ENCODE data around the gene CEP83. TPM values are rescaled to one million over a fixed set of nuclear protein-coding genes. Genes with fewer than 3 reads are reported as not detected.

CEP83 gene
- polyA plus RNA-seq, 1 donor from 2014 or later = 19.5 TPM

DNA sequence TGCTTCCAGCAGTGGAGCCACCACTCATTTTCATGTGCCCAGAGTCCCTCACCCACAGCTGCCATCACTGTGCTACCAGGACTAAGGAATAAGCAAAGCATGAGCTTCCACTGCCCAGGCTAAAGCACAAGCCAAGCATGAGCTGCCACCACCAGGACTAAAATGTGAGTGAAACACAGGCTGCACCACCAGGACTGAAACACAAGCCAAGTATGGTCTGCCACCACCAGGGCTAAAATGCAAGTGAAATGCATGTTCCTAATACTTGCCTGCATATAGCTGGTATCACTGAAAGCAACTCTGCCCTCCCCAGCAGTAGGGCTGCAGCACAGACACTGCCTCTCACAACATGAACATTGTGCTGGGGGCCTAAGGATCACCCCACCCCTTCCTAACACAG, 30.0 kb downstream of the CEP83 start:
- H3K79me2 ChIP-seq (replicated peaks; ENCODE audit: insufficient read depth, low read length) = no peaks in the 10 kb centered on the region
- no peak overlapping the region for H3K27ac ChIP-seq (ENCODE audit: low read length)
- H4K20me1 ChIP-seq (ENCODE audit: insufficient read depth) = no peaks in the 10 kb centered on the region

DNA sequence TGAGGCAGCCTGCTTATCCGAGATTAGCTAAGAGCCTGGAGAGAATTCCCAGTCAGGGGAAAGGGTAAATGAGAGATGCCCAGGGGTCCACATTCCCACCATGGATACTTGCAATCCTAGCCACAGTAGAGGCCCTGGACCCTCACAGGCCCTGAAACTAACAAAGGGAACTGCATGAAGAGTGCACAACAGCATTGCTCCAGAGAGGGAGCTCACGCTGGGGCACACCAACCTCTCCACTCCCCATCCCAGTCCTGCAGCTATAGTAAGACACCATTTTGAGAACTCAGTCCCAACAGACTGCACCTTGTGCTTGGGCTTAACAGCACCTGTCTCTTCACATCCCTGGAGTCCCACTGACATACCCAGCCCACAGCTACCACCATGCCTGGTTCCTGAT, 30.5 kb downstream of the CEP83 start:
- Histone ChIP-seq H3K9me2 (ENCODE audit: insufficient read depth, low read length) (no peaks in the 10 kb centered on the region), H4K20me1 (ENCODE audit: insufficient read depth) (no peaks in the 10 kb centered on the region), H2AFZ (ENCODE audit: low read depth, low read length) (no peak overlapping the region), H3K27me3 (ENCODE audit: insufficient read depth, low read depth, low read length) (no peaks in the 10 kb centered on the region), H3K79me2 (replicated peaks; ENCODE audit: insufficient read depth, low read length) (no peaks in the 10 kb centered on the region), H3K27ac (ENCODE audit: low read length) (no peak overlapping the region), H3K4me2 (ENCODE audit: low read length) (no peak overlapping the region), H3K4me3 (ENCODE audit: low read length) (no peak overlapping the region), H3K9me3 (ENCODE audit: low read length) (no peaks in the 10 kb centered on the region), H3K36me3 (ENCODE audit: insufficient read depth, low read length) (no peaks in the 10 kb centered on the region), H3F3A (ENCODE audit: insufficient read depth, low read length, poor library complexity, severe bottlenecking) (no peaks in the 10 kb centered on the region), H3K9ac (ENCODE audit: low read length) (no peak overlapping the region)
- TF ChIP-seq, protein P1, sequence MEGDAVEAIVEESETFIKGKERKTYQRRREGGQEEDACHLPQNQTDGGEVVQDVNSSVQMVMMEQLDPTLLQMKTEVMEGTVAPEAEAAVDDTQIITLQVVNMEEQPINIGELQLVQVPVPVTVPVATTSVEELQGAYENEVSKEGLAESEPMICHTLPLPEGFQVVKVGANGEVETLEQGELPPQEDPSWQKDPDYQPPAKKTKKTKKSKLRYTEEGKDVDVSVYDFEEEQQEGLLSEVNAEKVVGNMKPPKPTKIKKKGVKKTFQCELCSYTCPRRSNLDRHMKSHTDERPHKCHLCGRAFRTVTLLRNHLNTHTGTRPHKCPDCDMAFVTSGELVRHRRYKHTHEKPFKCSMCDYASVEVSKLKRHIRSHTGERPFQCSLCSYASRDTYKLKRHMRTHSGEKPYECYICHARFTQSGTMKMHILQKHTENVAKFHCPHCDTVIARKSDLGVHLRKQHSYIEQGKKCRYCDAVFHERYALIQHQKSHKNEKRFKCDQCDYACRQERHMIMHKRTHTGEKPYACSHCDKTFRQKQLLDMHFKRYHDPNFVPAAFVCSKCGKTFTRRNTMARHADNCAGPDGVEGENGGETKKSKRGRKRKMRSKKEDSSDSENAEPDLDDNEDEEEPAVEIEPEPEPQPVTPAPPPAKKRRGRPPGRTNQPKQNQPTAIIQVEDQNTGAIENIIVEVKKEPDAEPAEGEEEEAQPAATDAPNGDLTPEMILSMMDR (IDR thresholded peaks at IDR 0.05; ENCODE audit: poor library complexity, severe bottlenecking) = no peak
- no peak for TF ChIP-seq POLR2AphosphoS5 (IDR thresholded peaks at IDR 0.05)
- no peak for TF ChIP-seq TAF1 (IDR thresholded peaks at IDR 0.05; ENCODE audit: low read depth)
- no peak for TF ChIP-seq RAD21 (conservative IDR thresholded peaks at IDR 0.05)
- TF ChIP-seq, protein P2, sequence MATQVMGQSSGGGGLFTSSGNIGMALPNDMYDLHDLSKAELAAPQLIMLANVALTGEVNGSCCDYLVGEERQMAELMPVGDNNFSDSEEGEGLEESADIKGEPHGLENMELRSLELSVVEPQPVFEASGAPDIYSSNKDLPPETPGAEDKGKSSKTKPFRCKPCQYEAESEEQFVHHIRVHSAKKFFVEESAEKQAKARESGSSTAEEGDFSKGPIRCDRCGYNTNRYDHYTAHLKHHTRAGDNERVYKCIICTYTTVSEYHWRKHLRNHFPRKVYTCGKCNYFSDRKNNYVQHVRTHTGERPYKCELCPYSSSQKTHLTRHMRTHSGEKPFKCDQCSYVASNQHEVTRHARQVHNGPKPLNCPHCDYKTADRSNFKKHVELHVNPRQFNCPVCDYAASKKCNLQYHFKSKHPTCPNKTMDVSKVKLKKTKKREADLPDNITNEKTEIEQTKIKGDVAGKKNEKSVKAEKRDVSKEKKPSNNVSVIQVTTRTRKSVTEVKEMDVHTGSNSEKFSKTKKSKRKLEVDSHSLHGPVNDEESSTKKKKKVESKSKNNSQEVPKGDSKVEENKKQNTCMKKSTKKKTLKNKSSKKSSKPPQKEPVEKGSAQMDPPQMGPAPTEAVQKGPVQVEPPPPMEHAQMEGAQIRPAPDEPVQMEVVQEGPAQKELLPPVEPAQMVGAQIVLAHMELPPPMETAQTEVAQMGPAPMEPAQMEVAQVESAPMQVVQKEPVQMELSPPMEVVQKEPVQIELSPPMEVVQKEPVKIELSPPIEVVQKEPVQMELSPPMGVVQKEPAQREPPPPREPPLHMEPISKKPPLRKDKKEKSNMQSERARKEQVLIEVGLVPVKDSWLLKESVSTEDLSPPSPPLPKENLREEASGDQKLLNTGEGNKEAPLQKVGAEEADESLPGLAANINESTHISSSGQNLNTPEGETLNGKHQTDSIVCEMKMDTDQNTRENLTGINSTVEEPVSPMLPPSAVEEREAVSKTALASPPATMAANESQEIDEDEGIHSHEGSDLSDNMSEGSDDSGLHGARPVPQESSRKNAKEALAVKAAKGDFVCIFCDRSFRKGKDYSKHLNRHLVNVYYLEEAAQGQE (IDR thresholded peaks at IDR 0.05; ENCODE audit: borderline replicate concordance) = no peak
- TF ChIP-seq MXI1 (conservative IDR thresholded peaks at IDR 0.05; ENCODE audit: poor library complexity, severe bottlenecking) = no peak

More for the DNA sequence above, 30.0 kb downstream of the CEP83 start:
- no peak overlapping the region for H3K9ac ChIP-seq (ENCODE audit: low read length)
- H3K9me3 ChIP-seq (ENCODE audit: low read length) = no peaks in the 10 kb centered on the region
- no peak overlapping the region for H3K4me3 ChIP-seq (ENCODE audit: low read length)
- no peaks in the 10 kb centered on the region for H3K27me3 ChIP-seq (ENCODE audit: insufficient read depth, low read depth, low read length)
- H2AFZ ChIP-seq (ENCODE audit: low read depth, low read length) = no peak overlapping the region
- TF ChIP-seq EP300 (conservative IDR thresholded peaks at IDR 0.05; ENCODE audit: poor library complexity, severe bottlenecking) (no peak), MXI1 (conservative IDR thresholded peaks at IDR 0.05; ENCODE audit: poor library complexity, severe bottlenecking) (no peak), RAD21 (conservative IDR thresholded peaks at IDR 0.05) (no peak)
- TF ChIP-seq, protein P1 (IDR thresholded peaks at IDR 0.05; ENCODE audit: poor library complexity, severe bottlenecking) = no peak
- no peaks in the 10 kb centered on the region for H3K9me2 ChIP-seq (ENCODE audit: insufficient read depth, low read length)
- H3F3A ChIP-seq (ENCODE audit: insufficient read depth, low read length, poor library complexity, severe bottlenecking) = no peaks in the 10 kb centered on the region
- H3K36me3 ChIP-seq (ENCODE audit: insufficient read depth, low read length) = no peaks in the 10 kb centered on the region
- H3K4me2 ChIP-seq (ENCODE audit: low read length) = no peak overlapping the region

Data from neural cell (in vitro differentiated cells).